GM10248 (cell line): ENCODE data around the gene ERP29.

ENCODE experiments used
- CTCF ChIA-PET: fragments of 300-600 bp; sonication (Branson Sonifier 250); formaldehyde crosslinking; extraction: SDS; loops from one replicate; lab custom pipeline; 2021; ENCODE audit warnings: antibody characterized with exemption; lab: Yijun Ruan, JAX
- POLR2A ChIA-PET: fragments of 350-650 bp; sonication (Branson Sonifier 250); formaldehyde crosslinking; extraction: SDS; loops from one replicate; lab custom pipeline; 2020; ENCODE audit warnings: antibody characterized with exemption; lab: Yijun Ruan, JAX
- DNase-seq: peaks from one replicate; pipeline ENCODE4 v3.0.0; 2012; ENCODE audit errors: extremely low spot score
- CTCF ChIP-seq: IDR thresholded peaks from 2 replicates; pipeline ENCODE4 v1.5.1; 2012; ENCODE audit warnings: mild to moderate bottlenecking, low read depth; ENCODE audit errors: extremely low read depth, missing control alignments, control extremely low read depth

Gene ERP29

GRCh38 chr12:112018571-112019237, 5.5 kb downstream of the ERP29 start:
- no peak for DNase-seq
- no peak for TF ChIP-seq CTCF
- ChIA-PET POLR2A (no interaction called here), CTCF (no interaction called here)

- POLR2A ChIA-PET = interaction anchor here (1.1 kb wide), 1 partner anchor 8 kb away, joined by 4 read pairs; the partner anchor contains the start of genes ERP29 and TMEM116
- TF ChIP-seq CTCF = no peak
- CTCF ChIA-PET = interaction anchor here (0.7 to 1.6 kb wide), 6 partner anchors 8 to 63 kb away, joined by 3 to 6 read pairs (median 3); no protein-coding TSS in a partner anchor
- DNase-seq = no peak
These were observed 7.8 kb downstream of the ERP29 start for GRCh38 chr12:112020947-112021457.

- DNase-seq = no peak
- ChIA-PET POLR2A (interaction anchor here (1.8 kb wide), 1 partner anchor 9 kb away, joined by 5 read pairs; the partner anchor contains the start of genes ERP29 and TMEM116), CTCF (interaction anchor here (1.2 to 3.3 kb wide), 2 partner anchors 8 to 12 kb away, joined by 4 to 17 read pairs; partner anchors contain the start of genes ERP29 and TMEM116)
- no peak for TF ChIP-seq CTCF
These were observed 9.2 kb downstream of the ERP29 start for GRCh38 chr12:112022241-112023016.

GRCh38 chr12:112023759-112024396, 10.7 kb downstream of the ERP29 start:
- no peak for TF ChIP-seq CTCF
- CTCF ChIA-PET = interaction anchor here (0.9 to 3.3 kb wide), 4 partner anchors 10 to 27 kb away, joined by 3 to 17 read pairs (median 4); partner anchors contain the start of genes ERP29 and TMEM116
- no peak for DNase-seq
- POLR2A ChIA-PET = interaction anchor here (0.7 to 1.8 kb wide), 2 partner anchors 9 to 11 kb away, joined by 3 to 5 read pairs; partner anchors contain the start of genes ERP29 and TMEM116

GRCh38 chr12:112025808-112026375, 12.7 kb downstream of the ERP29 start:
- no peak for TF ChIP-seq CTCF
- no peak for DNase-seq
- ChIA-PET CTCF (interaction anchor here (0.8 to 1.2 kb wide), 3 partner anchors 11 to 86 kb away, joined by 3 to 4 read pairs (median 3); no protein-coding TSS in a partner anchor), POLR2A (no interaction called here)
